GM12878 (cell line): ENCODE results near the gene PTGIS. TPM values are rescaled to one million over a fixed set of nuclear protein-coding genes. Genes with fewer than 3 reads are reported as not detected.

Source experiments
- ATAC-seq: fragments of 200-7000 bp; cut with Tn5 transposase; 3 replicates; pipeline ENCODE4 v1.9.1; 2020; ENCODE audit warnings: mild to moderate bottlenecking, moderate library complexity
- BruUV-seq: library from RNA; stranded (reverse); fragments of 400-500 nt; replicated peaks from 2 replicates; lab custom pipeline; 2021; lab: Mats Ljungman, UMichigan
- CTCF ChIA-PET: fragments of 300-600 bp; sonication (Branson Sonifier 250); formaldehyde crosslinking; extraction: SDS; loops from one replicate; lab custom pipeline; 2021; ENCODE audit warnings: inconsistent platforms; lab: Yijun Ruan, JAX
- POLR2A ChIA-PET: fragments of 350-600 bp; formaldehyde crosslinking; extraction: SDS; loops from one replicate; lab custom pipeline; 2021; ENCODE audit warnings: inconsistent platforms; lab: Charles Lee
- RAD21 ChIA-PET: fragments of 300-600 bp; sonication (Branson Sonifier 250); formaldehyde crosslinking; loops from one replicate; lab custom pipeline; 2023; ENCODE audit warnings: antibody characterized with exemption; ENCODE audit not compliant: unreplicated experiment; lab: Charles Lee
- SMC1A ChIA-PET: fragments of 300-600 bp; sonication (Branson Sonifier 250); formaldehyde crosslinking; loops from one replicate; lab custom pipeline; 2023; ENCODE audit not compliant: unreplicated experiment, uncharacterized antibody; lab: Charles Lee
- DNase-seq: peaks from one replicate; pipeline ENCODE4 v3.0.0-alpha.2; 2011; ENCODE audit warnings: low read depth, low spot score
- FAIRE-seq: peaks from 3 replicates; lab custom pipeline; 2011; peaks lifted over from hg19 to GRCh38; lab: Jason Lieb, UNC
- H2AFZ ChIP-seq: 2 replicates; pipeline ENCODE4 v1.6.0; 2011; ENCODE audit warnings: low read depth, low read length, control low read depth; ENCODE audit not compliant: control insufficient read depth
- H3K27ac ChIP-seq: 2 replicates; pipeline ENCODE4 v1.5.1; 2011; ENCODE audit warnings: control low read depth; ENCODE audit not compliant: control insufficient read depth, insufficient read depth
- H3K27me3 ChIP-seq, 2 experiments: replicated peaks in 1 of 2; 2 replicates each; pipeline versions ENCODE4 v1.6.0 to v1.6.1; 2011; ENCODE audit warnings: low read length in 1 of 2; ENCODE audit not compliant: control insufficient read depth in 2 of 2, insufficient read depth in 2 of 2
- H3K36me3 ChIP-seq, 2 experiments: 2 replicates each; pipeline ENCODE4 v1.5.1; 2011; ENCODE audit warnings: low read length in 1 of 2; ENCODE audit not compliant: control insufficient read depth in 2 of 2, insufficient read depth in 2 of 2
- H3K4me1 ChIP-seq: 2 replicates; pipeline ENCODE4 v1.6.1; 2011; ENCODE audit warnings: mild to moderate bottlenecking, low read length, moderate library complexity, mixed read lengths; ENCODE audit not compliant: control insufficient read depth, insufficient read depth
- H3K4me2 ChIP-seq: 2 replicates; pipeline ENCODE4 v1.6.0; 2011; ENCODE audit warnings: control low read depth; ENCODE audit not compliant: control insufficient read depth, insufficient read depth
- H3K4me3 ChIP-seq: fragments of 200-600 bp; sonication (generic); 2 replicates; pipeline ENCODE4 v1.5.1; 2016
- H3K79me2 ChIP-seq: 2 replicates; pipeline ENCODE4 v1.6.0; 2011; ENCODE audit warnings: low read length; ENCODE audit not compliant: control insufficient read depth, insufficient read depth
- H3K9ac ChIP-seq: 2 replicates; pipeline ENCODE4 v1.8.0; 2011; ENCODE audit warnings: low read length, control low read depth, mixed read lengths; ENCODE audit not compliant: control insufficient read depth, insufficient read depth
- H3K9me3 ChIP-seq: replicated peaks from 3 replicates; pipeline ENCODE4 v1.5.1; 2011; ENCODE audit warnings: mild to moderate bottlenecking, low read length; ENCODE audit not compliant: control insufficient read depth, insufficient read depth
- H4K20me1 ChIP-seq: 2 replicates; pipeline ENCODE4 v1.6.0; 2011; ENCODE audit not compliant: control insufficient read depth, insufficient read depth
- IKZF1 ChIP-seq: fragments of 450-650 bp; conservative IDR thresholded peaks from 2 replicates; pipeline ENCODE4 v1.6.1; 2017; ENCODE audit warnings: antibody characterized with exemption, mild to moderate bottlenecking
- WGBS: methylation state at CpG from one replicate; pipeline ENCODE4 v1.1.6; 2016; ENCODE audit warnings: low lambda C conversion rate; ENCODE audit not compliant: insufficient replicate concordance, insufficient coverage; ENCODE audit errors: missing lambda C conversion rate; 5-methylcytosine and 5-hydroxymethylcytosine counted together
- in situ Hi-C: fragments of 300-500 bp; cut with MboI; formaldehyde crosslinking; loops from 9 replicates; pipeline ENCODE4 v1.14.3; 2018; ENCODE audit warnings: mixed read lengths
- intact Hi-C: fragments of 100-400 bp; cut with micrococcal nuclease; formaldehyde crosslinking; loops from one replicate; pipeline ENCODE4 v1.14.2; 2022; ENCODE audit not compliant: unreplicated experiment
- polyA plus RNA-seq, 11 experiments: library from polyadenylated mRNA; depleted of rRNA in 4 of 11; unstranded in 6 of 11; stranded (reverse) in 5 of 11; fragments of >200 nt; fragmentation: Nextera tagmentation in 4 of 11; fragmentation: Illumina TruSeq in 1 of 11; extraction: Ambion mirVana in 4 of 11; extraction: Trizol in 1 of 11; gene quantifications; 1 replicate in 1 of 11; 2 replicates in 10 of 11; pipeline versions ENCODE4 v1.2.1 to v1.2.3, GENCODE V29; 2011 to 2016; ENCODE audit warnings: inconsistent platforms in 2 of 11, missing spikeins in 2 of 11, low read depth in 1 of 11
- total RNA-seq, 4 experiments: library from RNA; depleted of rRNA in 3 of 4; stranded (reverse); fragments of >200 nt in 3 of 4; fragmentation: Illumina TruSeq in 1 of 4; extraction: Trizol in 1 of 4; gene quantifications; 2 replicates each; pipeline versions ENCODE4 v1.2.1 to v1.2.3, GENCODE V29; 2013 to 2021
- TF ChIP-seq, protein P1 (sequence below): fragments of 450-650 bp; IDR thresholded peaks from 2 replicates; pipeline ENCODE4 v1.6.1; 2017; ENCODE audit warnings: low read depth, mild to moderate bottlenecking, moderate library complexity
- TF ChIP-seq, protein P2 (sequence below): IDR thresholded peaks from 2 replicates; pipeline ENCODE4 v1.6.1; 2012; ENCODE audit warnings: improper control_type of control experiment, low read depth, low read length; ENCODE audit not compliant: insufficient replicate concordance
- TF ChIP-seq, protein P3 (sequence below): fragments of 450-650 bp; IDR thresholded peaks from 2 replicates; pipeline ENCODE4 v1.6.1; 2018; ENCODE audit warnings: mild to moderate bottlenecking, low read depth, moderate library complexity; ENCODE audit not compliant: partially characterized antibody

The PTGIS gene
- total and polyA plus RNA-seq, 10 of the 15 experiments (the other 5 are each of a cell fraction or from before 2014, with no cell fraction given): 0.10 TPM; not detected in 9

DNA sequence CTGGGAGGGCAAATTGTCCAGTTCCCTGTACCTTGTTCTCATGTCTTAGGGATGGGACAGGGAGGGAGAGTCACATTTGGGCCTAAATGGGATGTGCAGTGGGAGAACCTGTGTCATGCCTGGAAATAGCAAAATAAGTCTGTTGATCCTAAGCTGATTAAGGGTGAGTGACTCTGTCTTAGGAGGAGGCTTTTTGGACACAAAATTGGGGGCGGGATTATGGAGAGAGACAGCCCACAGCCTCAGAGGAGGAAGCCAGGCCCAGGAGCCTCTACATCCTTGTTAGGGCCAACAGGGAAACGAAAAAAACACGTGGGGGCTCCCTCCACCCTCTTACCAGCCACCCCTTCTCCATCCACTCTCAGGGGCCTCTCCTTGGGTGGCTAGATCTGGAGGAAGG, 87.7 kb downstream of the PTGIS start:
- RAD21 ChIA-PET: no interaction called here
- 0% methylated on average over 3 of the region's 3 CpGs for WGBS
- H3K27ac ChIP-seq: no peak overlapping the region
- no peaks in the 10 kb centered on the region for H3K9me3 ChIP-seq
- no peak overlapping the region for H3K4me2 ChIP-seq
- no TSS peak for BruUV-seq
- no peak overlapping the region for H3K4me3 ChIP-seq
- POLR2A ChIA-PET: no interaction called here
- no peak for DNase-seq
- FAIRE-seq: no peak
- no peaks in the 10 kb centered on the region for H3K4me1 ChIP-seq
- no peak for ATAC-seq
- CTCF ChIA-PET: no interaction called here
- SMC1A ChIA-PET: no interaction called here
- TF ChIP-seq, protein P1, sequence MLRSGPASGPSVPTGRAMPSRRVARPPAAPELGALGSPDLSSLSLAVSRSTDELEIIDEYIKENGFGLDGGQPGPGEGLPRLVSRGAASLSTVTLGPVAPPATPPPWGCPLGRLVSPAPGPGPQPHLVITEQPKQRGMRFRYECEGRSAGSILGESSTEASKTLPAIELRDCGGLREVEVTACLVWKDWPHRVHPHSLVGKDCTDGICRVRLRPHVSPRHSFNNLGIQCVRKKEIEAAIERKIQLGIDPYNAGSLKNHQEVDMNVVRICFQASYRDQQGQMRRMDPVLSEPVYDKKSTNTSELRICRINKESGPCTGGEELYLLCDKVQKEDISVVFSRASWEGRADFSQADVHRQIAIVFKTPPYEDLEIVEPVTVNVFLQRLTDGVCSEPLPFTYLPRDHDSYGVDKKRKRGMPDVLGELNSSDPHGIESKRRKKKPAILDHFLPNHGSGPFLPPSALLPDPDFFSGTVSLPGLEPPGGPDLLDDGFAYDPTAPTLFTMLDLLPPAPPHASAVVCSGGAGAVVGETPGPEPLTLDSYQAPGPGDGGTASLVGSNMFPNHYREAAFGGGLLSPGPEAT: no peak
- no peak for TF ChIP-seq IKZF1
- TF ChIP-seq, protein P2, sequence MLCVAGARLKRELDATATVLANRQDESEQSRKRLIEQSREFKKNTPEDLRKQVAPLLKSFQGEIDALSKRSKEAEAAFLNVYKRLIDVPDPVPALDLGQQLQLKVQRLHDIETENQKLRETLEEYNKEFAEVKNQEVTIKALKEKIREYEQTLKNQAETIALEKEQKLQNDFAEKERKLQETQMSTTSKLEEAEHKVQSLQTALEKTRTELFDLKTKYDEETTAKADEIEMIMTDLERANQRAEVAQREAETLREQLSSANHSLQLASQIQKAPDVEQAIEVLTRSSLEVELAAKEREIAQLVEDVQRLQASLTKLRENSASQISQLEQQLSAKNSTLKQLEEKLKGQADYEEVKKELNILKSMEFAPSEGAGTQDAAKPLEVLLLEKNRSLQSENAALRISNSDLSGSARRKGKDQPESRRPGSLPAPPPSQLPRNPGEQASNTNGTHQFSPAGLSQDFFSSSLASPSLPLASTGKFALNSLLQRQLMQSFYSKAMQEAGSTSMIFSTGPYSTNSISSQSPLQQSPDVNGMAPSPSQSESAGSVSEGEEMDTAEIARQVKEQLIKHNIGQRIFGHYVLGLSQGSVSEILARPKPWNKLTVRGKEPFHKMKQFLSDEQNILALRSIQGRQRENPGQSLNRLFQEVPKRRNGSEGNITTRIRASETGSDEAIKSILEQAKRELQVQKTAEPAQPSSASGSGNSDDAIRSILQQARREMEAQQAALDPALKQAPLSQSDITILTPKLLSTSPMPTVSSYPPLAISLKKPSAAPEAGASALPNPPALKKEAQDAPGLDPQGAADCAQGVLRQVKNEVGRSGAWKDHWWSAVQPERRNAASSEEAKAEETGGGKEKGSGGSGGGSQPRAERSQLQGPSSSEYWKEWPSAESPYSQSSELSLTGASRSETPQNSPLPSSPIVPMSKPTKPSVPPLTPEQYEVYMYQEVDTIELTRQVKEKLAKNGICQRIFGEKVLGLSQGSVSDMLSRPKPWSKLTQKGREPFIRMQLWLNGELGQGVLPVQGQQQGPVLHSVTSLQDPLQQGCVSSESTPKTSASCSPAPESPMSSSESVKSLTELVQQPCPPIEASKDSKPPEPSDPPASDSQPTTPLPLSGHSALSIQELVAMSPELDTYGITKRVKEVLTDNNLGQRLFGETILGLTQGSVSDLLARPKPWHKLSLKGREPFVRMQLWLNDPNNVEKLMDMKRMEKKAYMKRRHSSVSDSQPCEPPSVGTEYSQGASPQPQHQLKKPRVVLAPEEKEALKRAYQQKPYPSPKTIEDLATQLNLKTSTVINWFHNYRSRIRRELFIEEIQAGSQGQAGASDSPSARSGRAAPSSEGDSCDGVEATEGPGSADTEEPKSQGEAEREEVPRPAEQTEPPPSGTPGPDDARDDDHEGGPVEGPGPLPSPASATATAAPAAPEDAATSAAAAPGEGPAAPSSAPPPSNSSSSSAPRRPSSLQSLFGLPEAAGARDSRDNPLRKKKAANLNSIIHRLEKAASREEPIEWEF: no peak
- TF ChIP-seq, protein P3, sequence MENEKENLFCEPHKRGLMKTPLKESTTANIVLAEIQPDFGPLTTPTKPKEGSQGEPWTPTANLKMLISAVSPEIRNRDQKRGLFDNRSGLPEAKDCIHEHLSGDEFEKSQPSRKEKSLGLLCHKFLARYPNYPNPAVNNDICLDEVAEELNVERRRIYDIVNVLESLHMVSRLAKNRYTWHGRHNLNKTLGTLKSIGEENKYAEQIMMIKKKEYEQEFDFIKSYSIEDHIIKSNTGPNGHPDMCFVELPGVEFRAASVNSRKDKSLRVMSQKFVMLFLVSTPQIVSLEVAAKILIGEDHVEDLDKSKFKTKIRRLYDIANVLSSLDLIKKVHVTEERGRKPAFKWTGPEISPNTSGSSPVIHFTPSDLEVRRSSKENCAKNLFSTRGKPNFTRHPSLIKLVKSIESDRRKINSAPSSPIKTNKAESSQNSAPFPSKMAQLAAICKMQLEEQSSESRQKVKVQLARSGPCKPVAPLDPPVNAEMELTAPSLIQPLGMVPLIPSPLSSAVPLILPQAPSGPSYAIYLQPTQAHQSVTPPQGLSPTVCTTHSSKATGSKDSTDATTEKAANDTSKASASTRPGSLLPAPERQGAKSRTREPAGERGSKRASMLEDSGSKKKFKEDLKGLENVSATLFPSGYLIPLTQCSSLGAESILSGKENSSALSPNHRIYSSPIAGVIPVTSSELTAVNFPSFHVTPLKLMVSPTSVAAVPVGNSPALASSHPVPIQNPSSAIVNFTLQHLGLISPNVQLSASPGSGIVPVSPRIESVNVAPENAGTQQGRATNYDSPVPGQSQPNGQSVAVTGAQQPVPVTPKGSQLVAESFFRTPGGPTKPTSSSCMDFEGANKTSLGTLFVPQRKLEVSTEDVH: no peak
- H3K9ac ChIP-seq: no peak overlapping the region
- peaks cover 5% of the 10 kb centered on the region in 2 experiments; a peak in 3 of 4 replicates for H3K27me3 ChIP-seq
- no peaks in the 10 kb centered on the region for H3K79me2 ChIP-seq
- in situ Hi-C loops: no loop called here
- no peak overlapping the region for H2AFZ ChIP-seq
- intact Hi-C loops: no loop called here
- no peaks in the 10 kb centered on the region for H4K20me1 ChIP-seq
- no peaks in the 10 kb centered on the region for H3K36me3 ChIP-seq
